Stimulated activated CD4-positive, alpha-beta T cell treated with anti-CD3 and anti-CD28 coated beads, Interleukin-2, amount 100 ng/mL, for 4 hours (primary cell): ENCODE data around the gene TTC12.

ENCODE experiments used
- DNase-seq: peaks from one replicate; pipeline ENCODE4 v3.0.0-alpha.2; 2020; ENCODE audit warnings: low read depth

Gene TTC12

DNA sequence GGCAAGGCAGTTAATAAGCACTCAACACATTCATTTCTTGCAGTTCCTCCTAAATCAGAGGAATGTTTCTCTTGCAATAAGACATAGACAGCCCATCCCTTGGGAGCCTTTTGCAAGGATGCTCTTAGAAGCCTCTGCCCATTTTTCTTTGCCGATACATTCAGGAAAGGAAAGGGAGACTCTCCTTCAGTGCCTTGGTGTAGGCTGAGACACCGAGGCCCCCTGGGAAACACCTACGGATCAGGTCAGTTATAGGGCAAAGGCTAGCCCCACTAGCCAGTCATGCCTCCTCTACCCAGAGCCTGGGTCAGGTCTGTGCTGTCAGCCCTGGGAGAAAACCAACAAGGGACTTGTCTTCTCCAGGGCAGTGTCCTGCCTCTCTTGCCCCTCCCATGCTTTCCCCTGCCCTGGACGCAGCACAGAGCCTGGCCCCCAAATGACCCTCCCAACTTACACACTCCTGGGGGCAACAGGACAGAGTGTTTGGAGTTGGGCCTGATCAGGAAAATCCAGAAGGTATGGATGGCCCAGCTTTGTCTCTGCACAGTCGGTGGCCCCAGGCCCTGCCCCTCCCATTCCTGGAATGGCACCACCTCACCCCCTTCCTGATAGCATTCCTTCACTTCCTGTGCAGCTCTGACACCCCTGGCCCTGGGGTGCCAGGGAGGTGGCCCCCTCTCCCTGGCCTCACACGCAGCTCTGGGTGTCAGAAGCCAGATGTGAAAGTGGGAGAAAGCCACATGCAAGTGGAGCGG lies 91.5 kb downstream of the TTC12 start:
- DNase-seq = no peak

DNA sequence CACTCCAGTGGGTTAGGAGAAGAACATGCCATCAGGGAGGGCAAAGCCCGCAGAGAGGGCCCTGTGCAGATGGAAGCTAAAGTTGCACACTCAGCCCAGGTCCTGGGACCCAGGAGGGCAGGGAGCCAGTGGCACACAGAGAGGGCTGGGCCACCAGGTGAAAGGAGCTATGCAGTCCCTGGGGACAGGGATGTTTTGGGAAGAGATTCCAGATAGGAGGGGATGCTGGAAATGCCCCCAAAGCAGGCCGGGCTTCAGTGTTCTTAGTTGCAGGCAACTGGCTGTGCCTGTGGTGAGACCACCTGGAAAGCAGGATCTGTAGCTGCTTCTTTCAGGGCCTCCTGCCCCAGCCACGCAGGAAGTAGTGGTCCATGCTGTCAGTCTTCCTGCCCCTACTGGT lies 92.8 kb downstream of the TTC12 start:
- no peak for DNase-seq

- no peak for DNase-seq
Measured at GRCh38 chr11:113408206-113408605, 93.8 kb downstream of the TTC12 start.

GRCh38 chr11:113408887-113409286 lies 94.5 kb downstream of the TTC12 start:
- no peak for DNase-seq

DNA sequence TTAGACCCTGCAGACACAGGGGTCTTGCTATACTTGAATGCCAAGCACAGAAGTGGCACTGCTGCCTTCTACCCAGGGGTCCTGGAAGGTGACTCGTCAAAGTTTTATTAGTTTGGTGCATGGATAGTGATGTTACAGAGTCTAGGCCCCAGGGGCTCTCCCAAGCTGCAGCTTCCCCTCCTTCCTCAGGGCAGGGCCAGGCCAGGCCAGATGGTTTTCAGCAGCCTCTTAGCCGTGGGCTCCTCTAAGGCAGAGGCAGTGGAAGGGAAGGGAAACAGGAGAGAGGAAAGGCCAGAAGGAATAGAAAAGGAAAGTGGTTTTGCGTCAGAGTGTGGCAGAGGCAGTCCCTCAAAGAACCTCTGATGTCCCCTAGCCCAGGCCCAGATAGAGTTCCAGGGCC lies 95.1 kb downstream of the TTC12 start:
- DNase-seq = no peak

- no peak for DNase-seq
Measured at GRCh38 chr11:113410414-113411135, 96.2 kb downstream of the TTC12 start.

GRCh38 chr11:113411536-113411935 lies 97.2 kb downstream of the TTC12 start:
- no peak for DNase-seq

DNA sequence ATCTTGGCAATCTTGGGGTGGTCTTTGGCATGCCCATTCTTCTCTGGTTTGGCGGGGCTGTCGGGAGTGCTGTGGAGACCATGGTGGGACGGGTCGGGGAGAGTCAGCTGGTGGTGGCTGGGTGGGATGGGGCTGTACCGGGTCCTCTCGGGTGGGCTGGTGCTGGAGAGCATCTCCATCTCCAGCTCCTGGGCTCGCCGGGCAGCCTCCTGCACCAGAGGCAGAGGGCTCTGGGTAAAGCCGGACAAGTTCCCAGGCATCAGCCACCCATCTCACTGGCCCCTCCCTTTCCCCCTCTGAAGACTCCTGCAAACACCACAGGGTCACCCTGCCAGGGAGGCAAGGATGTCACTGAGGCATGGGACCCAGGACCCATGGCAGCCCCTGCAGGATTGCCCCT lies 98.3 kb downstream of the TTC12 start:
- DNase-seq = no peak

- DNase-seq = no peak
Measured at GRCh38 chr11:113415343-113415742, 101.0 kb downstream of the TTC12 start.
